Chondrocyte (in vitro differentiated cells): ENCODE data around the gene PPP1R3C. TPM values are rescaled to one million over a fixed set of nuclear protein-coding genes. Genes with fewer than 3 reads are reported as not detected.

ENCODE experiments used
- DNase-seq: peaks from one replicate; pipeline ENCODE4 v3.0.0; 2021; ENCODE audit warnings: mixed read lengths, low spot score
- H3K27ac Mint-ChIP-seq: one replicate; pipeline ENCODE4 v1.8.0; 2021; ENCODE audit warnings: mild to moderate bottlenecking, moderate library complexity, mixed read lengths; ENCODE audit not compliant: unreplicated experiment
- H3K27me3 Mint-ChIP-seq: 2 replicates; pipeline ENCODE4 v1.8.0; 2021; ENCODE audit warnings: low read depth, mixed read lengths
- H3K36me3 Mint-ChIP-seq: 2 replicates; pipeline ENCODE4 v1.8.0; 2021; ENCODE audit warnings: low read depth, mixed read lengths
- H3K4me1 Mint-ChIP-seq: 2 replicates; pipeline ENCODE4 v1.8.0; 2021; ENCODE audit warnings: low read depth, mild to moderate bottlenecking, mixed read lengths
- H3K4me3 Mint-ChIP-seq: one replicate; pipeline ENCODE4 v1.8.0; 2021; ENCODE audit warnings: mild to moderate bottlenecking, moderate library complexity, mixed read lengths; ENCODE audit not compliant: unreplicated experiment
- H3K9me3 Mint-ChIP-seq: 2 replicates; pipeline ENCODE4 v1.8.0; 2021; ENCODE audit warnings: low read depth, mixed read lengths
- total RNA-seq: library from RNA; stranded (reverse); gene quantifications from 3 replicates; pipeline ENCODE4 v1.2.1, GENCODE V29; 2021
- TF ChIP-seq, protein P1 (sequence below): fragments of 200-600 bp; sonication (generic); IDR thresholded peaks from 2 replicates; pipeline ENCODE4 v1.5.0; 2021; ENCODE audit warnings: antibody characterized with exemption, mild to moderate bottlenecking, moderate library complexity

Gene PPP1R3C
- total RNA-seq, 1 donor from 2014 or later = 39.0 TPM

DNA sequence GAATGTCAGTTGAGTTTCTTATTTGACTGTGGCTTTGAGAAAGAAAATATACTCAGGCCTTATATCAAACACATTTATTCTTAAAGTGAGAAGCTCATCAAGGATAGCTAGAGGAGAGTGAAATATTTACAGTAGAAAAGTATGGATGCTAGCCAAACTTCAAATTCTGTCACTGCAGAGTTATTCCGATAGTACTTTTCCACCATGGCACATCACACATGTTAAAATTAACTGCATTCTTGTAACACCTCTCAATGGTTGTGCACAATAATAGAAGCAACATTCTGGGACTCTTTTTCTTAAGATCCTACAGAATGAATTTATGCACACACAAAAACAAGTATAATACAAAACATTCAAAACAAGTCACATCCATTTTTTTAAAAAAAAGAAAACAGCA lies 4.5 kb downstream of the PPP1R3C start:
- TF ChIP-seq, protein P1, sequence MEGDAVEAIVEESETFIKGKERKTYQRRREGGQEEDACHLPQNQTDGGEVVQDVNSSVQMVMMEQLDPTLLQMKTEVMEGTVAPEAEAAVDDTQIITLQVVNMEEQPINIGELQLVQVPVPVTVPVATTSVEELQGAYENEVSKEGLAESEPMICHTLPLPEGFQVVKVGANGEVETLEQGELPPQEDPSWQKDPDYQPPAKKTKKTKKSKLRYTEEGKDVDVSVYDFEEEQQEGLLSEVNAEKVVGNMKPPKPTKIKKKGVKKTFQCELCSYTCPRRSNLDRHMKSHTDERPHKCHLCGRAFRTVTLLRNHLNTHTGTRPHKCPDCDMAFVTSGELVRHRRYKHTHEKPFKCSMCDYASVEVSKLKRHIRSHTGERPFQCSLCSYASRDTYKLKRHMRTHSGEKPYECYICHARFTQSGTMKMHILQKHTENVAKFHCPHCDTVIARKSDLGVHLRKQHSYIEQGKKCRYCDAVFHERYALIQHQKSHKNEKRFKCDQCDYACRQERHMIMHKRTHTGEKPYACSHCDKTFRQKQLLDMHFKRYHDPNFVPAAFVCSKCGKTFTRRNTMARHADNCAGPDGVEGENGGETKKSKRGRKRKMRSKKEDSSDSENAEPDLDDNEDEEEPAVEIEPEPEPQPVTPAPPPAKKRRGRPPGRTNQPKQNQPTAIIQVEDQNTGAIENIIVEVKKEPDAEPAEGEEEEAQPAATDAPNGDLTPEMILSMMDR = no peak
- peaks cover 59% of the 10 kb centered on the region for H3K4me1 Mint-ChIP-seq

DNA sequence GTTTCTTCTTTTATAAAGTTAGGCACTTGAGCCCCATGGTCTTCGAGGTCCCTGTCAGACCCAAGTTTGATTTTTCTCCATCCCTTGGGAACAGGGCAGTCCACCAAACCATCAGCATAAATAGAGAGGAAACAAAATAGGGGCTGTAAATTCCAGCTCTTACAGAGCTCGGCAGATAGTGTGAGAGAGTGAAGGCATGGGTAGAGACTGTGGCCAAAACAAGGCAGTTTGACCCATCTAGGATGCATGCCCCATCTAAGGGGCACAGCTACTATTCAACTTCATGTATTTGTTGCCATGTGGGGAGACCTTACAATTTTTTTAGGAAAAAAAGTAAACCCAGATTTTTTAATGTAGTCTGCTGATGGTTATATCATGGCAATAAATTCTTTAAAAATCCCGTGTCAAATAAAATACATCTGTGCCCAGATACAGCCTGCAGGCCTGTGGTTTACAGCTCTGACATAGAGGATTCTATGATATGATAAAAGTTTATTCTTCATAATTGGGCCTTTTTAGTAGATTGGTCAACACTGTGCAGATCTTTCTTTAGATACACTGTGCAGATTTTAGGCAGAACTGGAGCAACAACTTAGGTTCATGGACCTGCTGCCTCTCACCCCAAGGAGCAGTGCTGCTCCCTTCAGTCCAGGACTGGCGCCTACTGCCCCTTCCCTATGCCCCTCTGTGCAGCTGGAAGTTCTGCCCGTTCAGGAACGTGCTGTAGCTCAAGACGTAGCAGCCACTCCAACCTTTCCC lies 5.3 kb downstream of the PPP1R3C start:
- no peaks in the 10 kb centered on the region for H3K27me3 Mint-ChIP-seq
- DNase-seq = no peak
- H3K4me1 Mint-ChIP-seq = peaks cover 54% of the 10 kb centered on the region
- H3K36me3 Mint-ChIP-seq = peaks cover 36% of the 10 kb centered on the region
- H3K4me3 Mint-ChIP-seq = peak overlapping the region; percentile 27
- TF ChIP-seq, protein P1 = peak; percentile 13
- peak overlapping the region; percentile 33 for H3K27ac Mint-ChIP-seq
- H3K9me3 Mint-ChIP-seq = peaks cover 13% of the 10 kb centered on the region

More for the DNA sequence above, 4.5 kb downstream of the PPP1R3C start:
- Mint-ChIP-seq H3K27ac (peak overlapping the region; percentile 49), H3K27me3 (no peaks in the 10 kb centered on the region), H3K4me3 (peak overlapping the region; percentile 54), H3K36me3 (peaks cover 31% of the 10 kb centered on the region), H3K9me3 (peaks cover 8% of the 10 kb centered on the region)
- no peak for DNase-seq

DNA sequence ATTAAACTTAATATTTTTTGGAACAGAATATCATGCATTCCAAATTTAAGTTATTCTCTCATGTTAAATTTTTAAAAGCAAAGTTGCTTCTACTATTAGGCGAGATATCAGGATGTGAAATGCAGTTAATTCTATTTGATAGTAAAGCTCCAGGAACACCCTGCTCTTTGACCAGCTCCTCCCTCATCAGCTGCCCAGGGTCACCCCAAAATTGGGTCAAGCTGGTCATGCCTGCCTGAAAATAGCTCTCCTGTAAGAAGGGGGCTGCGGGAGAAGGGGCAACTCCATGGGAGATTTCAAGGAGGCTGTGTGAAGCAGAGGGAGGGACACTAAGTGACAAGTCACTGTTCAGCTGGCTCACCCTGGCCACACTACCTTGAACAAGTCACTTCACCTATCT lies 5.9 kb downstream of the PPP1R3C start:
- Mint-ChIP-seq H3K27me3 (no peaks in the 10 kb centered on the region), H3K9me3 (peaks cover 16% of the 10 kb centered on the region), H3K4me3 (no peak overlapping the region), H3K27ac (peak overlapping the region; percentile 17), H3K36me3 (peaks cover 38% of the 10 kb centered on the region), H3K4me1 (peaks cover 48% of the 10 kb centered on the region)
- TF ChIP-seq, protein P1 = no peak
- DNase-seq = no peak

DNA sequence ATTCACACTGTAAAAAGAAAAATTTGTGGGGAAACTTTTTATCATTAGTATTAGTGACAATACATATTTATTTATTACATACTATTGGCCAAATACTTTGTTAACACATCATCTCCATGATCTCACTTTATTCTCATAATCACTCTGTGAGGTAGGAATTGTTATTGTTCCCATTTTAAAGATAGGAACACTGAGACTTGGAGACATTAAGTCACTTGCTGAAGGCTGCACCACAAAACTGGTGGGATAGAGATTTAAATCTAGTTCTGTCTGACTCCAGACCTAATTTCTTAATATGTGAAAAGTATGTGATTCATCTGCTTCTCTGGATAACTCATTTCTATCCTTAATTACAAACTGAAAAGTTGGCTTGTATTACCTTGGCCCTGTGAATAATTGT lies 8.2 kb downstream of the PPP1R3C start:
- H3K4me1 Mint-ChIP-seq = peaks cover 27% of the 10 kb centered on the region
- TF ChIP-seq, protein P1 = no peak
- peaks cover 31% of the 10 kb centered on the region for H3K36me3 Mint-ChIP-seq
- H3K4me3 Mint-ChIP-seq = no peak overlapping the region
- no peak overlapping the region for H3K27ac Mint-ChIP-seq
- DNase-seq = no peak
- peaks cover 24% of the 10 kb centered on the region for H3K9me3 Mint-ChIP-seq
- no peaks in the 10 kb centered on the region for H3K27me3 Mint-ChIP-seq

DNA sequence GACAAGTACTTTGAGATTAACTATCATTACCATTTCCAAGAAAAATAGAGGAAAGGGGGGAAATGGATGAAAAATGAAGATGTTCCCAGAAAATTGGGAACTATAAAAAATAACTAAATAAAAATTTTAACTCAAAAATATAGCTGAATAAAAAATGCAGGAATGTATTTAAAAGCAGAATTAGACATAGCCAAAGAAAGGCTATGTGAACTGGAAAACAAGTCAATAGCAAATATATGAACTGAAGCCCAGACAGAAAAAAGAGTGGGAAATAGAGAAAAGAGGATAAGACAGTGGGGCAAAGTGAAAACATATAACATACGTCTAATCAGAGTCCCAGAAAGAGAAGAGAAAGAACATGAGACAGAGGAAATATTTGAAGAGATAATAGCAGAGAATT lies 10.3 kb downstream of the PPP1R3C start:
- no peak overlapping the region for H3K4me3 Mint-ChIP-seq
- H3K4me1 Mint-ChIP-seq = peaks cover 9% of the 10 kb centered on the region
- no peaks in the 10 kb centered on the region for H3K27me3 Mint-ChIP-seq
- peaks cover 27% of the 10 kb centered on the region for H3K9me3 Mint-ChIP-seq
- no peak overlapping the region for H3K27ac Mint-ChIP-seq
- no peak for DNase-seq
- H3K36me3 Mint-ChIP-seq = peaks cover 21% of the 10 kb centered on the region
- TF ChIP-seq, protein P1 = no peak
